Measurements from ENCODE around the gene SPOCK1. TPM values are rescaled to one million over a fixed set of nuclear protein-coding genes. Genes with fewer than 3 reads are reported as not detected.

SPOCK1 gene
- total and polyA plus RNA-seq, 2 of the 4 experiments (the other 2 are of a cell fraction), result 5.0 to 20.3 TPM

DNA sequence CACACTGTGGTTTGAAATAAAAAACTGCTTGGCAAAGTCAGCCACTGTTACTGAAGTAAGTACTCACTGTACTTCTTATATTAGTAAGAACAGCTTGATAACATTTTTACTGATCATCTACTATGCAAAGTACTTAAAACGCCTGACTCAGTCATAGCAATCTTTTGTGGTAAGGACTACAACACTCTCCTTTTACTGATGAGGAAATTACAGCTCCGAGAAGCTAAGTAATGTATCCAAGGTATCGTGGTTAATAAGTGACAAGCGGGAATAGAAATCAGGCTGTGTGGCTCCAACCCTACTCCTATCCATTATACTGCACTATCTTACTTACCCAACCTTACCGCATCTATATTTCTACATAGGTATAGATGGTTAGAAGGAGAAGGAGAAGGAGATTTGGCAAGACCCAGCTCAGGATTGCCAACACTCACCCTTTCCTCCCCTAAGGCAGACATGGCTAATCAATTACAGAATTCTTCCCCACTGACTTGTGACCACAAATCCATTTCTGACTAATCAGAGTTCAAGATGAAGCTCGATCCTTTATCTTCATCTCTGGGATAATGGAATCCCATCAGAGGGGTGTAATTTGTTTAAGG, 281.4 kb downstream of the SPOCK1 start:
- Histone ChIP-seq H2BK5ac (ENCODE audit: low read depth, low read length, poor library complexity, severe bottlenecking) (no peak overlapping the region), H3K4me2 (ENCODE audit: low read depth, low read length) (no peak overlapping the region), H3K4ac (ENCODE audit: low read depth, low read length) (no peak overlapping the region), H3K79me1 (ENCODE audit: low read depth in 1 of 2, low read length in 2 of 2) (no peaks in the 10 kb centered on the region), H3K4me3 (ENCODE audit: insufficient read depth, low read depth, low read length) (no peak overlapping the region), H2AK9ac (replicated peaks; ENCODE audit: low read depth, low read length, poor library complexity) (no peak overlapping the region), H3K27me3 (ENCODE audit: control insufficient read depth, insufficient read depth, low read length) (no peaks in the 10 kb centered on the region), H2AK5ac (ENCODE audit: low read depth, low read length) (no peak overlapping the region), H4K20me1 (ENCODE audit: insufficient read depth, low read length) (no peaks in the 10 kb centered on the region), H2BK20ac (ENCODE audit: low read depth, low read length) (no peak overlapping the region), H4K91ac (ENCODE audit: insufficient read depth, low read depth, low read length) (no peak overlapping the region), H3K9me1 (ENCODE audit: insufficient read depth, low read length) (no peaks in the 10 kb centered on the region), H3K27ac (ENCODE audit: insufficient read depth, low read length) (no peak overlapping the region), H3K9me3 (ENCODE audit: control insufficient read depth, insufficient read depth, low read length) (no peaks in the 10 kb centered on the region), H3K56ac (ENCODE audit: extremely low read depth, insufficient read depth, low read length) (no peak overlapping the region), H3K14ac (replicated peaks; ENCODE audit: low read depth, low read length) (no peak overlapping the region), H3K36me3 (ENCODE audit: control insufficient read depth, insufficient read depth, low read length) (no peaks in the 10 kb centered on the region), H2BK120ac (ENCODE audit: low read depth, low read length) (no peak overlapping the region), H4K5ac (ENCODE audit: low read depth, low read length) (no peak overlapping the region), H2AFZ (replicated peaks; ENCODE audit: low read length, poor library complexity) (no peak overlapping the region), H2BK15ac (ENCODE audit: low read depth, low read length) (no peak overlapping the region), H4K8ac (ENCODE audit: low read depth in 2 of 2, low read length in 2 of 2) (no peak overlapping the region), H3K18ac (ENCODE audit: low read depth, low read length) (no peak overlapping the region), H3K4me1 (ENCODE audit: control insufficient read depth, insufficient read depth, low read length) (0 out of 2 replicates have a peak, but pooled peaks cover 2% of the 10 kb centered on the region), H3K23ac (ENCODE audit: low read depth, low read length) (no peak overlapping the region), H3K9ac (ENCODE audit: low read depth, low read length) (no peak overlapping the region)
- DNase-seq, result peak; percentile 12
- in situ Hi-C loops (cut with MboI; ENCODE audit: low sequenced_read_pairs) (no loop called here), intact Hi-C loops (cut with micrococcal nuclease) (no loop called here), dilution Hi-C loops (cut with HindIII; ENCODE audit: low sequenced_read_pairs, unreplicated experiment) (no loop called here)
- no peak for TF ChIP-seq RFX5 (IDR thresholded peaks at IDR 0.05; ENCODE audit: low read depth, low read length)
- no peak for ATAC-seq (ENCODE audit: low read depth)
- CTCF ChIA-PET, result interaction anchor here (0.5 kb wide), 1 partner anchor 330 kb away, joined by 3 read pairs; no protein-coding TSS in a partner anchor
- WGBS, 2 experiments (ENCODE audit: extremely low coverage in 2 of 2, insufficient read length in 1 of 2), result no CpG with 5 or more reads among the region's 6 CpGs
- BruUV-seq (replicated peaks), result no TSS peak
- POLR2A ChIA-PET (ENCODE audit: unreplicated experiment), result no interaction called here

Measured in IMR-90 (cell line).